Hematopoietic multipotent progenitor cell treated with erythropoietin and hydrocortisone succinate and interleukin-3 and kit ligand, for 4 days (in vitro differentiated cells): ENCODE data around the gene RNF13.
"Not testable (repeated sequence)": the region's sequence is repeated elsewhere in the genome, so short reads cannot be mapped to it uniquely, and the experiment has no call there.

Source experiments
- DNase-seq: peaks from one replicate; pipeline ENCODE4 v3.0.0-alpha.2; 2015

RNF13 gene

DNA sequence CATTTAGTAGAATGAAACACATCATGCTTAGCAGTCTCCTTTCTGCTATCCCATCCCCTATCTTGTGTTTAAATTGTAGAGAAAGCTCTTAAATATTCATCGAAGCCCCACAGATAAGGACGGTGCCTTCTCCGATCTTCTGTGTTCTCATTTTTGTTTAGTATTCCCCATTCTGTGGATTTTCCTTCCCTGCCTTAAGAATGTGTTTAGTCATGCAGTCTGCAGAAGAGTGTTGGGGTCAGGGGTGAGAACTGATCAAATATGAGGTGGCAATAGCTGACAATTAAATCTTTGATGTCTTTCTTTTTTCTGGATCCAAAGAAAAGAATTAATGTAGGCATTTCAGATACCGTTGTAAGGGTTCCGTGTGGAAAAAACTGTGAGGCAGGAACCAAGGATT lies 11.4 kb upstream of the RNF13 start:
- DNase-seq, result no peak

DNA sequence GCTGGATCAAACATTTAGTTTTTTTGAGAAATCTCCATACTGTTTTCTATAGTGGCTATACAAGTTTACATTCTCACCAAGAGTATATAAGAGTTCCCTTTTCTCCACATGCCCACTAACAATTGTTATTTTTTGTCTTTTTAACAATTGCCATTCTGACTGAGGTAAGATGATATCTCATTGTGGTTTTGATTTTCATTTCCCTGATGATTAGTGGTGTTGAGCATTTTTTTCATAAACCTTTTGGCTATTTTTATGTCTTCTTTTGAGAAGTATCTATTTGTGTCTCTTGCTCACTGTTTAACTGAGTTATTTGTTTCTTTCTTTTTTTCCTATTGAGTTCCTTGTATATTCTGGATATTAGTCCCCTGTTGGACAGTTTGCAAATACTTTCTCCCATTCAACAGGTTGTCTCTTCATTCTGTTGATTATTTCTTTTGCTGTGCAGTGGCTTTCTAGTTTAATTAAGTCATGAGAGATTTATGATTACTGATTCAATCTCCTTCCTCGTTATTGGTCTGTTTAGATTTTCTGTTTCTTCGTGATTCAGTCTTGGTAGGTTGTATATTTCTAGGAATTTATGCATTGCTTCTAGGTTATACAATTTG lies 6.7 kb upstream of the RNF13 start:
- DNase-seq, result peak; percentile 27

DNA sequence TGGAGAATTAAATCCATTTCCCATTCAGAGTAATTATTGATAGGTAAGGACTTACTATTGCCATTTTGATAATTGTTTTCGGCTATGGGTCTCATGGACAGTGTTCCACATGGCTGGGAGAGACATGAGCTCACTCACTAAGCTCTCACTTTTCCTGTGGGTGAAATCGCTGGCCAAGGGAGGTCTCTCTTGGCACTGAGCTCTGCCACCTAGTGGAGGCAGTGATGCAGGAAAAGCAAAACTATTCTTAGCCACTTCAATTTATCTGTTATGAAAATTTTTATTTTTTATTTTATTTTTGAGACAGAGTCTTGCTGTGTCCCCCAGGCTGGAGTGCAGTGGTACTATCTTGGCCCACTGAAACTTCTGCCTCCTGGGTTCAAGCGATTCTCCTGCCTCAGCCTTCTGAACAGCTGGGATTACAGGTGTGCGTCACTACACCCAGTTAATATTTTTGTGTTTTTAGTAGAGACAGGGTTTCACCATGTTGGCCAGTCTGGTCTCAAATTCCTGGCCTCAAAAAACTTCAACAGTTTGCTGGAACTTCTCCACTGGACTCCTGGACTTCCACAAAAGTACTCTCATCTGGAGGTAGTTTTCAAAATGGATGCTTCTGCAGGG lies 4.7 kb upstream of the RNF13 start:
- DNase-seq, result peak; percentile 85

GRCh38 chr3:149809699-149810098 lies 3.3 kb upstream of the RNF13 start:
- no peak for DNase-seq

DNA sequence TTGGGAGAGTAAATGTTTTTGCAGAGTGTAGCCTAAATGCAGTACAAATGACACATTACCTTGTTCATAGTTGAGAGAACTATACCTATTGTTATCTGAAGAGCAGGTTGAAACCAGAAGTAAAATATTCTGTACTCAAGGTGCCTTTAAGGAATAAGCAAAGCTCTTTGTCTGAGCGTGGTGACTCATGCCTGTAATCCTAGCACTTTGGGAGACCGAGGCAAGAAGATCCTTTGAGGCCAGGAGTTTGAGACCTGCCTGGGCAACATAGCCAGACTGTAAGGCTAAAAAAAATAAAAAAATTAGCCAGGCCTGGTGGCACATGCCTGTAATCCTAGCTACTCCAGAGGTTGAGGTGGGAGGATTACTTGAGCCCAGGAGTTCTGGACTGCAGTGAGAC lies 2.2 kb upstream of the RNF13 start:
- DNase-seq, result no peak

DNA sequence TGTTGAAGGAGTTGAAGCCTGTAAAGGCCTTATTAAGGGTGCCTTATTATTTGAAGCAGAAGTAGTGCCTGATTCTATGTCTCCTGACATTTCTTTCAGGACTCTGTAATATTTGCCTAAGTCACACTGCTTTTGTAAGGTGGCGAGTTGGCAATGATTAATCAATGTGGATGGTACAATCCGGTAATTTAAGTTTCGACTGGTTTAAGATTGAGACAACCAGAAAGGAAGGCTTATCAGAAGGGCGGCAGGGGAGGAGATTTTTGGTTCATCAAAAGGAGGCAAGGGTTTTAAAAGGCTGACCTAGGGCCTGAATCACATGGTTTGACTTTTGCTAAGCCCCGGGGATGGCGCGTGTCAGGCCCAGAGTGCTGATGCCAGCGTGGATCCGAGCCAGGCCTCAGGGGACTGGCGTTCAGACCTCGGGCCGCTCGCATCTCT lies 830 bp upstream of the RNF13 start:
- DNase-seq, result no peak

DNA sequence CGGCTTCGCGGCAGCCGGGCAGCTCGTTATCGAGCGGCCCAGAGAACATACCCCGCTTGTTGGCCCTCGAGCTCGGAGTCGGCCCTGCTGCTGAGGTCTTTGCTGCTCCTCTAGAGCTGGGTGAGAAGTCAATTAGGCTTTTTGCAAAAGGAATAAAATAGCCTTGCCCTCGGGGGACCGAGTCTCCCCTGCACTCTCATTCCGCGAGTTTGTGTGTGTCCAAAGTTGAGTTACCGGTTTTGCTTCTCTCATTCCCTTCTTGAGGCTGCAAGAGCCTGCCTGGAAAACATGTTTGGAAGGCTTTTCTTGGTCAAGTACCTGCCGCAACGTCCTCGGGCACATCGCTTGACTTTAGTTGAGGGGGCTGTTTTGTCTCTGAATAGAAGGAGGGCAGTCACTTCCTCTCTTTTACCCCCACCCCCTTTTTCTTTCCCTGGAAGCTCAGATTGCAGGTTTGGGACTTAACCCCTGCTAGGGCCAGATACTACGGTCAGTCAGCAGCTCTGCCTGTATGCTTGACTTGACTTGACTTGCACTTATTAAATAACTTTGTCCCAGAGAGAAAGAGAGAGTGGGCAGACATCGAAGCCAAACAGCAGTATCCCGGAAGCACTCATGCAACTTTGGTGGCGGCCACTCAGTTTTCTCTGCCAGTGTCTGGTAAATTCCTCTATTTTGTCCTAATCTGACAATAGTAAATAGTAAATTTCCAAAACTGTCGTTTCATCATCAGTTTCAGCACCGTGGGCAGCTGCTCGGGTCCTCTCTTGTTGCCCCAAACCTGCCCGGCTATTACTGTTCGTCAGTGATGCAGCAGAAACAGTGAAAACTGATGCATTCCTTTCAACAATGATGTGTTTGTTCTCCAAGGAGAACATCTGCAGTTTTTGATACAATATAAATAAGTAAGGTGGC lies 609 bp downstream of the RNF13 start:
- DNase-seq, result peak; percentile 58

GRCh38 chr3:149815321-149815720 lies 2.3 kb downstream of the RNF13 start:
- DNase-seq, result peak; percentile 30

DNA sequence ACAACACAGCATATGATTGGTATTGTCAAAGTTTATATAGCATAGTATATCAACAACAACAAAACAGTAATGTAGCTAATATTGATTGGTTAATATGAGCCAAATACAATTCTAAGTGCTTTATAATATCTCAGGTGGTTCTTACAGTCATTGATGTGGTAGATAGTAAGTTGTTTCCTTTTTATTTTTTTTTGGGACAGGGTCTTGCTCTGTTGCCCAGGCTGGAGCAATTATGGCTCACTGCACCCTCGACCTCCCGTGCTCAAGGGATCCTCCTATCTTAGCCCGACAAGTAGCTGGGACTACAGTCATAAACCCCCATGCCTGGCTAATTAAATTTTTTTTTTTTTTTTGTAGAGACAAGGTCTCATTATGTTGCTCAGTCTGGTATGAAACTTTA lies 2.7 kb downstream of the RNF13 start:
- no peak for DNase-seq

DNA sequence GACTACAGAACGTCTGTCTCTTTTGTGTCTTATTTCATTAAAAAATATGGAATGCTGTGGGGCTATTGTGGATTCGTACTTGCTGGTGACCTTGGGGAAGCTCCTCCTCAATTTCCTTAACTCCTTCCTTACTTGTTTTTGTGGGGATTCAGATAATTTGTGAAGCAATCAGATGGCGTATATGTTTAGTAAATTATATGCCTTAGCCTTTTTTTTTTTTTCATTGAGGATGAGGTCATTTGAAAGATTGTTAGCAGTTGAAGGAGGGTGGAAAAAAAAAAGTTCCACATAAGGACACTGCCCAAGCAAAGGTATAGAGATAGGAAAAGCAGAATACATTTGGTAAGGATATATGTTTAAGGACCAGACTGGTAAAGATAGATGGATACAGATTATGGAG lies 3.3 kb downstream of the RNF13 start:
- DNase-seq, result no peak

DNA sequence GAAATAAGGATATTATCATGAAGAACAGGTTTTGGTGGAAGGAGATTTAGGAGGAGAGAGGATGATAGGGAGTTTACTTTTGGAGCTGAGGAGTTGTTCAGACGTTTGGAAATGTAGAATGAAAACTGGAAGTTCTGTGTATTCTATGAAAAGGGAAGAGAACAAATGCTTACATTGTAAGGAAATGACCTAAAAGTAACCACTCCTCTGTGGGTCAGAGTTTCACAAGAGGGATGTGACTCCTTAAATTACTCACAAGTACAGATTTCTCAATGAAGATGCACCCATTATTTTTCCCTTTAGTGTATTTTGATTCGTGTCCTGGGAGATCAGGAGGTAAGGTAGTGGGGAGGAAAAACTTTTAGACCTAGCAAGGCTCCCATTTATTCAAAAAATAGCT lies 4.0 kb downstream of the RNF13 start:
- peak; percentile 44 for DNase-seq

- DNase-seq, result no peak
These were observed 6.4 kb downstream of the RNF13 start for GRCh38 chr3:149819432-149819831.

- DNase-seq, result no peak
These were observed 7.2 kb downstream of the RNF13 start for GRCh38 chr3:149820183-149820582.

GRCh38 chr3:149826636-149827035 lies 13.6 kb downstream of the RNF13 start:
- DNase-seq, result peak; percentile 13

DNA sequence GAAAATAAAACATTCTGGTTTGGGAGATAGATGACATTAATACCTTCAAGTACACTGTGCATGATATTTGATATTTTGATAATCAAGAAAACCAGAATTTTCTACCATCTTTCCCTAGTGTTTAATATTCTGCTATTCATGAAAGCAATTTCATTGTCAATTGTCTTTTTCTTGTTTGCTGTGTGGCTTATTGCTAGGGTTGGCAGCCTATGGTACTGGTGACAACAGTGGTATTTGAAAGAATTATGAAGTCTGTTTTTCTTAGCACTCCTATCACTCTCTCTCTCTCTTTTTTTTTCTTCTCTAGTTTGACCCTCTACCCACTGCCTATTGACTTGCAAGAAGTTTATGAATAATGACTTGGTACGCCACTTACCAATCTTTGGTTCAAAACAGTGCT lies 15.4 kb downstream of the RNF13 start:
- DNase-seq, result no peak

DNA sequence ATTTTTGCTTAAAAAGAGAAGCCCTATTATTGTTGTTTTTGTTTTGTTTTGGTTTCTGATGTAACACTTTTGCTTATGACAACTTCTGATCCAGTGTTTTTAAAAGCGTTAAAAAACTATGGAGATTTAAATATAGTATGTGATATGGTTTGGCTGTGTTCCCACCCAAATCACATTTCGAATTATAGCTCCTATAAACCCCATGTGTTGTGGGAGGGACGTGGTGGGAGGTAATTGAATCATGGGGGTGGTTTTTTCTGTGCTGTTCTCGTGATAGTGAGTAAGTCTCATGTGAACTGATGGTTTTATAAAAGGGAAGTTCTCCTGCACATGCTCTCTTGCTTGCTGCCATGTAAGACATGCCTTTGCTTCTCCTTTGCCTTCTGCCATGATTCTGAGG lies 16.6 kb downstream of the RNF13 start:
- DNase-seq, result not testable (repeated sequence)

DNA sequence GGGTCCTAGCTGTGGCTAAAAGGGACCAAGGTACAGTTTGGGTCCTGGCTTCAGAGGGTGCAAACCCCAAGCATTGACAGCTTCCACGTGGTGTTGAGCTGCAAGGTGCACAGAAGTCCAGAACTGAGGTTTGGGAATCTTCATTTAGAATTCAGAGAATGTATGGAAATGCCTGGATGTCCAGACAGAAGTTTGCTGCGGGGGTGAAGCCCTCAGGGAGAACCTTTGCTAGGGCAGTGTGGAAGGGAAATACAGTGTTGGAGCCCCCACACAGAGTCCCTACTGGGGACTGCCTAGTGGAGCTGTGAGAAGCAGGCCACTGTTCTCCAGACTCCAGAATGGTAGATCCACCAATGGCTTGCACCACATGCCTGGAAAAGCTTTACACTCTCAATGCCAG lies 17.9 kb downstream of the RNF13 start:
- no peak for DNase-seq

GRCh38 chr3:149831321-149831720 lies 18.3 kb downstream of the RNF13 start:
- no peak for DNase-seq

DNA sequence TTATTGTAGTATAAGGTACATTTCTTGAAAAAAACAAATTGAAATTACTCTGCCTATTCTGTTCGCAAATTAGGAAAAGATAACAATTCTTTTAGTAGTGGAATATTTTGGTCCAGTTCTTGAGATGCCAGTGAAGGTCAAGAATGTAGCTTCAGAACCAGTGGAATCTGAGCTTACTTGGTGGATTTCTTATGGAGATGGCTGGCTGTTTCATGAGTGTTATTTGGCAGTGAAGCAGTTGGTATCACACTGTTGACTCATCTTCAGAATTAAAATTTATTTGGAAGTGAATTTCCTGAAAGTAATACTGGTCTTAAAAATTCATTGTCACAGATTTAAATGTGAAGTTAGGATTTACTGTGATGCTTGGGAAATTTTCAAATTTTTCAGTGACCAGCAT lies 19.1 kb downstream of the RNF13 start:
- DNase-seq, result no peak

DNA sequence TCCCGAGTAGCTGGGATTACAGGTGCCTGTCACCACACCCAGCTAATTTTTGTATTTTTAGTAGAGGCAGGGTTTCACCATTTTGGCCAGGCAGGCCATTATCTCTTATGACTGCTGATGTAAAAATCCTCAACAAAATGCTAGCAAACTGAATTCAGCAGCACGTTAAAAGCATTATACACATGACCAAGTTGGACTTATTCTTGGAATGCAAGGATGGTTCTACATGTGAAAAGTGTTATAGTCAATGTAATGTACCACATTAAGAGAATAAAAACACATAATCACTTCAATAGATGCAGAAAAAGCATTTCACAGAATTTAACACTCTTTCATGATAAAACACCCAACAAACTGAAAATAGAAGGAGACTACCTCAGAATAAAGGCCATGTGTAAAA lies 20.2 kb downstream of the RNF13 start:
- DNase-seq, result peak; percentile 18

DNA sequence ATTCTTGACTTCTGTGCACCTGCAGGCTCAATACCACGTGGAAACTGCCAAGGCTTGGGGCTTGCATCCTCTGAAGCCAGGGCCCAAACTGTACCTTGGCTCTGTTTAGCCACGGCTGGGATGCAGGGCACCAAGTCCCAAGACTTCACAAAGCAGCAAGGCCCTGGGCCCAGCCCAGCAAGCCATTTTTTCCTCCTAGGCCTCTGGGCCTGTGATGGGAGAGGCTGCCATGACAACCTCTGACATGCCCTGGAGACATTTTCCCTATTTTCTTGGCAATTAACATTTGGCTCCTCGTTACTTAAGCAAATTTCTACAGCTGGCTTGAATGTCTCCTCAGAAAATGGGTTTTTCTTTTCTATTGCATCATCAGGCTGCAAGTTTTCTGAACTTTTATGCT lies 25.5 kb downstream of the RNF13 start:
- not testable (repeated sequence) for DNase-seq

- DNase-seq, result not testable (repeated sequence)
These were observed 26.5 kb downstream of the RNF13 start for GRCh38 chr3:149839469-149839868.

DNA sequence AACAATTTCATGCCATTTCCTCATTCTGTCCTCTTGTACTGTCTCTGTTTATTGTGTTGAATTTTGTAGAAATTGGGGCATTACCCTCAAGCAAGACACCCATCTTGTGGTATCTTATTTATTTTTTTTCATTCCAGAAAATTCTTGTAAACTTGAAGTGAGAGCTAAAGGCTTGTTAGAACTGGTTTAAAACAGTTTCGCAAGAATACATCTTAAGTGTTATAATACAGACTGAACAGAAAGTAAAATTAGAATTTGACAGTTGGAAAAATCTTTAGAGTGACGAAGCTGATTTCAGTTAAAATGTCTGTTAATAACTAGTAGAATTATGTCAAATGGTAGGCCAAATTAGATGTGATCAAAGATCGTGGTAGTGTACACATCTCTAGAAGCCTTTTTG lies 26.9 kb downstream of the RNF13 start:
- peak; percentile 10 for DNase-seq

- no peak for DNase-seq
These were observed 30.5 kb downstream of the RNF13 start for GRCh38 chr3:149843502-149843901.
